ENCODE results near the gene ITK. TPM values are rescaled to one million over a fixed set of nuclear protein-coding genes. Genes with fewer than 3 reads are reported as not detected.

Gene ITK
- total RNA-seq, 1 donor from 2014 or later, result not detected

DNA sequence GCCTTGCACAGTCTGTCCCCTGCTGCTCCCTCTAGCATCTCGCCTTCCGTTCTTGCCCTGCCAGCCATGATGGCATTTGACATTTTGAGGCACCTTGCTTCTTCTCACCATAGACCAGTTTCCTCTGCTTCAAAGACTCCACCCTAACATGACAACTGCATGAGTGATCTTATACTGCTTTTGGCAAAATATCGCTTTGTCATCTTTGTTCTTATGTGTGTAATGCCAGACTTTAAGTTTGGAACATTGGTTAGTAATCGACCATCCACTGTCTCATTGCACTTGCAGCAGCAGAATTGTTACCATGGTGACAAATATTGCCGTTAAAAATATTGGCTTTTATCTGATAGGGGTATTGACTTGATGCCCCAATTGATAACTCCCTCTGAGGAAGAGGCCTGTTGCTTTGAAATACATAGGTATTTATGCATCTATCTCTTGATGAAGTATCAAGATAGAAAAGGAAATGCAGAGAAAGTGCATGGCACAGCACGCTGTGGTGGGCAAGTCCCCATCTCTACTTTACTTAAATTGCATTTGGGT is 21.4 kb upstream of the ITK start:
- Mint-ChIP-seq H3K27ac (no peak overlapping the region), H3K27me3 (ENCODE audit: insufficient read depth, low read depth) (peaks cover 3% of the 10 kb centered on the region), H3K4me3 (no peak overlapping the region), H3K4me1 (no peaks in the 10 kb centered on the region), H3K36me3 (no peaks in the 10 kb centered on the region), H3K9me3 (no peaks in the 10 kb centered on the region)
- no peak overlapping the region for H3K27ac ChIP-seq
- H3K36me3 ChIP-seq, result no peaks in the 10 kb centered on the region
- TF ChIP-seq EZH2 (IDR thresholded peaks at IDR 0.05) (no peak), EZH2phosphoT487 (IDR thresholded peaks at IDR 0.05) (no peak)
- TF ChIP-seq, protein P1, sequence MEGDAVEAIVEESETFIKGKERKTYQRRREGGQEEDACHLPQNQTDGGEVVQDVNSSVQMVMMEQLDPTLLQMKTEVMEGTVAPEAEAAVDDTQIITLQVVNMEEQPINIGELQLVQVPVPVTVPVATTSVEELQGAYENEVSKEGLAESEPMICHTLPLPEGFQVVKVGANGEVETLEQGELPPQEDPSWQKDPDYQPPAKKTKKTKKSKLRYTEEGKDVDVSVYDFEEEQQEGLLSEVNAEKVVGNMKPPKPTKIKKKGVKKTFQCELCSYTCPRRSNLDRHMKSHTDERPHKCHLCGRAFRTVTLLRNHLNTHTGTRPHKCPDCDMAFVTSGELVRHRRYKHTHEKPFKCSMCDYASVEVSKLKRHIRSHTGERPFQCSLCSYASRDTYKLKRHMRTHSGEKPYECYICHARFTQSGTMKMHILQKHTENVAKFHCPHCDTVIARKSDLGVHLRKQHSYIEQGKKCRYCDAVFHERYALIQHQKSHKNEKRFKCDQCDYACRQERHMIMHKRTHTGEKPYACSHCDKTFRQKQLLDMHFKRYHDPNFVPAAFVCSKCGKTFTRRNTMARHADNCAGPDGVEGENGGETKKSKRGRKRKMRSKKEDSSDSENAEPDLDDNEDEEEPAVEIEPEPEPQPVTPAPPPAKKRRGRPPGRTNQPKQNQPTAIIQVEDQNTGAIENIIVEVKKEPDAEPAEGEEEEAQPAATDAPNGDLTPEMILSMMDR (IDR thresholded peaks at IDR 0.05), result no peak
- no peak overlapping the region for H3K4me2 ChIP-seq
- H3K27me3 ChIP-seq, result no peaks in the 10 kb centered on the region
- no peak for DNase-seq (ENCODE audit: low spot score)
- H3K79me2 ChIP-seq (ENCODE audit: low read depth), result no peaks in the 10 kb centered on the region
- no peaks in the 10 kb centered on the region for H3F3A ChIP-seq (ENCODE audit: low read depth)
- no peaks in the 10 kb centered on the region for H3K4me1 ChIP-seq
- H3K4me3 ChIP-seq, result no peak overlapping the region
- no peaks in the 10 kb centered on the region for H4K20me1 ChIP-seq (ENCODE audit: low read depth)
- H3K9me3 ChIP-seq (ENCODE audit: low read depth), result no peaks in the 10 kb centered on the region
- no peak overlapping the region for H2AFZ ChIP-seq (replicated peaks)
- no peak overlapping the region for H3K9ac ChIP-seq

DNA sequence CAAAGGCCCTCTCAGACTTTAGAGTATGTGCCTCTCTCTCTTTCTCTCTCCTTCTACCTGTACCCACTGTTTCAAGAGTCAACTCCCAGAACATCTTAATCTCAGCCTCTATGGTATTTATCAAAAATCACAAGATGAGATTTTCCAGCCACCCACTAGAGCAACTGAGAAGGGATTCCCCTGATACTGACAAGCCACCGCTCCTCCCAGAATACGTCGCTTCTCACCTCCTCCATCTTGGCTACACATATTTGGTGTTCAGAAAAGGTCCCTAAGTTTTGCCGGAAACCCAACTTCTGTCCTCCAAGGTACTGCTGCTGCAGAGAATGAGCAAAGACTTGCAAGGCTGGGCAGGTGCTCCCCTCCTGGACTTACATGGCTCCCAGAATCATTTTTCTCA is 20.6 kb upstream of the ITK start:
- H3K9ac ChIP-seq, result no peak overlapping the region
- TF ChIP-seq EZH2 (IDR thresholded peaks at IDR 0.05), result no peak
- no peak for TF ChIP-seq EZH2phosphoT487 (IDR thresholded peaks at IDR 0.05)
- TF ChIP-seq, protein P1 (IDR thresholded peaks at IDR 0.05), result no peak
- no peak overlapping the region for H3K27ac ChIP-seq
- no peak overlapping the region for H3K4me3 Mint-ChIP-seq
- H3K27me3 Mint-ChIP-seq (ENCODE audit: insufficient read depth, low read depth), result peaks cover 3% of the 10 kb centered on the region
- no peaks in the 10 kb centered on the region for H3K9me3 ChIP-seq (ENCODE audit: low read depth)
- H3K9me3 Mint-ChIP-seq, result no peaks in the 10 kb centered on the region
- no peaks in the 10 kb centered on the region for H3F3A ChIP-seq (ENCODE audit: low read depth)
- no peaks in the 10 kb centered on the region for H3K79me2 ChIP-seq (ENCODE audit: low read depth)
- no peaks in the 10 kb centered on the region for H3K36me3 Mint-ChIP-seq
- no peaks in the 10 kb centered on the region for H4K20me1 ChIP-seq (ENCODE audit: low read depth)
- H3K4me1 Mint-ChIP-seq, result no peaks in the 10 kb centered on the region
- no peak overlapping the region for H3K4me3 ChIP-seq
- H3K4me2 ChIP-seq, result no peak overlapping the region
- DNase-seq (ENCODE audit: low spot score), result no peak
- H3K36me3 ChIP-seq, result no peaks in the 10 kb centered on the region
- H3K27me3 ChIP-seq, result no peaks in the 10 kb centered on the region
- no peaks in the 10 kb centered on the region for H3K4me1 ChIP-seq
- H3K27ac Mint-ChIP-seq, result no peak overlapping the region
- H2AFZ ChIP-seq (replicated peaks), result no peak overlapping the region

GRCh38 chr5:157161996-157162395 is 18.6 kb upstream of the ITK start:
- Histone ChIP-seq H3K27me3 (no peaks in the 10 kb centered on the region), H2AFZ (replicated peaks) (no peak overlapping the region), H3K79me2 (ENCODE audit: low read depth) (no peaks in the 10 kb centered on the region), H4K20me1 (ENCODE audit: low read depth) (no peaks in the 10 kb centered on the region), H3K27ac (no peak overlapping the region), H3F3A (ENCODE audit: low read depth) (no peaks in the 10 kb centered on the region), H3K4me1 (no peaks in the 10 kb centered on the region), H3K36me3 (no peaks in the 10 kb centered on the region), H3K4me3 (no peak overlapping the region), H3K9ac (no peak overlapping the region), H3K9me3 (ENCODE audit: low read depth) (no peaks in the 10 kb centered on the region), H3K4me2 (no peak overlapping the region)
- H3K4me1 Mint-ChIP-seq, result peaks cover 2% of the 10 kb centered on the region
- no peaks in the 10 kb centered on the region for H3K9me3 Mint-ChIP-seq
- DNase-seq (ENCODE audit: low spot score), result no peak
- peaks cover 3% of the 10 kb centered on the region for H3K27me3 Mint-ChIP-seq (ENCODE audit: insufficient read depth, low read depth)
- no peak overlapping the region for H3K27ac Mint-ChIP-seq
- TF ChIP-seq EZH2 (IDR thresholded peaks at IDR 0.05) (no peak), EZH2phosphoT487 (IDR thresholded peaks at IDR 0.05) (no peak)
- TF ChIP-seq, protein P1 (IDR thresholded peaks at IDR 0.05), result no peak
- H3K4me3 Mint-ChIP-seq, result no peak overlapping the region
- no peaks in the 10 kb centered on the region for H3K36me3 Mint-ChIP-seq
